Transverse colon (tissue), 4 donors: ENCODE data around the gene RASGEF1C. TPM values are rescaled to one million over a fixed set of nuclear protein-coding genes. Genes with fewer than 3 reads are reported as not detected.

ENCODE experiments used
- DNase-seq: peaks from one replicate; pipeline ENCODE4 v3.0.0-alpha.2; 2019
- H3K27ac ChIP-seq, 4 donors: fragments of 200-600 bp; sonication (generic); 2 replicates each; pipeline ENCODE4 v1.5.1; 2016 to 2018; ENCODE audit warnings: inconsistent platforms in 4 of 4
- H3K27me3 ChIP-seq: fragments of 200-600 bp; sonication (generic); 2 replicates; pipeline ENCODE4 v1.5.1; 2017; ENCODE audit warnings: inconsistent platforms
- H3K36me3 ChIP-seq, 4 donors: fragments of 200-600 bp; sonication (generic); 2 replicates each; pipeline ENCODE4 v1.5.1; 2017 to 2019; ENCODE audit warnings: inconsistent platforms in 4 of 4
- H3K4me1 ChIP-seq, 4 donors: fragments of 200-600 bp; sonication (generic); 2 replicates each; pipeline ENCODE4 v1.5.1; 2017 to 2020; ENCODE audit warnings: inconsistent platforms in 4 of 4
- H3K4me3 ChIP-seq, 4 donors: fragments of 200-600 bp; sonication (generic); 1 replicate in 1 of 4; 2 replicates in 3 of 4; pipeline versions ENCODE4 v1.5.1 to v1.6.1; 2017 to 2019; ENCODE audit warnings: inconsistent platforms in 4 of 4
- H3K9me3 ChIP-seq, 2 donors: fragments of 200-600 bp; sonication (generic); 2 replicates each; pipeline ENCODE4 v1.5.1; 2017 to 2019; ENCODE audit warnings: inconsistent platforms in 2 of 2
- CTCF ChIP-seq, 5 experiments: fragments of 200-600 bp in 3 of 5; fragments of 450-650 bp in 2 of 5; sonication (generic) in 3 of 5; IDR thresholded peaks; 1 replicate in 2 of 5; 2 replicates in 3 of 5; pipeline ENCODE4 v1.5.1; 2016 to 2017; ENCODE audit warnings: antibody characterized with exemption in 5 of 5, inconsistent platforms in 3 of 5, mild to moderate bottlenecking in 2 of 5, moderate library complexity in 1 of 5
- EP300 ChIP-seq: sonication (generic); formaldehyde crosslinking; IDR thresholded peaks from one replicate; pipeline ENCODE4 v1.6.1; 2017; ENCODE audit warnings: antibody characterized with exemption, low read depth
- POLR2A ChIP-seq: fragments of 450-650 bp; IDR thresholded peaks from one replicate; pipeline ENCODE4 v1.6.1; 2016; ENCODE audit warnings: antibody characterized with exemption, mild to moderate bottlenecking, moderate library complexity
- POLR2AphosphoS5 ChIP-seq, 3 donors: sonication (generic); formaldehyde crosslinking; IDR thresholded peaks; one replicate each; pipeline ENCODE4 v1.6.1; 2016; ENCODE audit warnings: antibody characterized with exemption in 3 of 3
- WGBS, 2 donors: methylation state at CpG; one replicate each; pipeline ENCODE4 v1.1.5; 2018; ENCODE audit warnings: low coverage in 1 of 2; 5-methylcytosine and 5-hydroxymethylcytosine counted together
- in situ Hi-C, 4 donors: fragments of 200-750 bp; cut with MboI; loops; one replicate each; pipeline versions ENCODE4 v1.15.0 to v1.15.1; 2017; ENCODE audit warnings: low sequenced_read_pairs in 3 of 4, low pct_ligation_motif_present in 1 of 4, low pct_unique_long_range_greater_than_20kb in 1 of 4
- intact Hi-C: fragments of 100-400 bp; cut with DNase I; formaldehyde crosslinking; loops from one replicate; pipeline ENCODE4 v1.15.1; 2023; ENCODE audit warnings: low total_unique reads
- total RNA-seq, 4 donors: library from RNA; depleted of rRNA; stranded (reverse); fragments of >200 nt; gene quantifications; one replicate each; pipeline ENCODE4 v1.1.0, GENCODE V29; 2016

Gene RASGEF1C
- total RNA-seq, 4 donors from 2014 or later: 0.14 to 3.0 TPM; not detected in 2

- in situ Hi-C loops: no loop called here
- intact Hi-C loops: no loop called here
- peaks cover 4 to 34% (median 11%) of the 10 kb centered on the region in 4 donors for H3K4me1 ChIP-seq
- no peaks in the 10 kb centered on the region for H3K36me3 ChIP-seq
- DNase-seq: peak; percentile 35
- peak overlapping the region in 2 of 4 donors; percentile 79 to 98 for H3K4me3 ChIP-seq
- H3K9me3 ChIP-seq: no peaks in the 10 kb centered on the region
- H3K27ac ChIP-seq: peak overlapping the region; percentile 96 to 99 (median 97)
- TF ChIP-seq EP300 (no peak), POLR2AphosphoS5 (IDR thresholded peaks at IDR 0.05) (peak in 1 of 3 donors; percentile 54), CTCF (IDR thresholded peaks at IDR 0.05) (no peak), POLR2A (peak; percentile 21)
- 42 to 61% methylated on average over 6 to 9 of the region's 9 CpGs for WGBS, 2 donors
- no peaks in the 10 kb centered on the region for H3K27me3 ChIP-seq
Measured at GRCh38 chr5:180069589-180070247, 139.3 kb downstream of the RASGEF1C start.

DNA sequence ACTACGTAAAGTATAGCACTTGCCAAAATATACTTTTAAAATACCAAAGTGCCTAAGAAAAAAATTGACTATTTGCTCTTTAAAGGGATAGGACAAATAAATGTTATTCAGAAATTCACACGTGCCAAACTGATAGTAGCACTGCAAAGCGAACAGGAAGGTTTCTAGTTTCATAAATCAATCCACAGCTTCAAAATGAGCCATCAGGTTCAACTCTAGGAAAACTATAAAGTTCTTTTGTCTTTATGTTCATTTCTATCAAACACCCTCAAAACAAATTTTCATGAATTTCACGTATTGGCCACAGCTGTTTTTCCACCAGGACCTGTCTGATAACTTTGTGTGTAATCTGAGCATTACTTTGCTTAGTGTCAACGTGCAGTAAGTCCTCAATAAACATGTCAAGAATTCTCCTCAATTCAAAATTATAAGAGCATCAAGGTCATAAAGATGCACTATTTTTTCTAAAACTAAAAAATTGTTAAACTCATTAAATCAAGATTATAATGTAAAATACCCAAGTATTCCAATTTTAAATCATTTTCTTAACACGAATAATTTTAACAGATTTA is 140.4 kb downstream of the RASGEF1C start:
- no peak overlapping the region for H3K4me3 ChIP-seq

GRCh38 chr5:180067986-180068385 is 141.0 kb downstream of the RASGEF1C start:
- H3K4me1 ChIP-seq: peaks cover 4 to 34% (median 11%) of the 10 kb centered on the region in 4 donors
- no peaks in the 10 kb centered on the region for H3K36me3 ChIP-seq
- TF ChIP-seq POLR2A (no peak), CTCF (IDR thresholded peaks at IDR 0.05) (no peak), POLR2AphosphoS5 (IDR thresholded peaks at IDR 0.05) (no peak), EP300 (no peak)
- no peak overlapping the region for H3K4me3 ChIP-seq
- WGBS, 2 donors: 69 to 86% methylated on average over 4 of the region's 4 CpGs
- in situ Hi-C loops: no loop called here
- no peak overlapping the region for H3K27ac ChIP-seq
- intact Hi-C loops: no loop called here
- no peaks in the 10 kb centered on the region for H3K9me3 ChIP-seq
- H3K27me3 ChIP-seq: no peaks in the 10 kb centered on the region
- DNase-seq: no peak

More for the DNA sequence above, 140.4 kb downstream of the RASGEF1C start:
- WGBS, 2 donors: 52 to 60% methylated on average over 6 of the region's 6 CpGs
- TF ChIP-seq POLR2AphosphoS5 (IDR thresholded peaks at IDR 0.05): no peak
- no peak for TF ChIP-seq CTCF (IDR thresholded peaks at IDR 0.05)
- no peak for TF ChIP-seq EP300
- no peak for TF ChIP-seq POLR2A
- no peak overlapping the region for H3K27ac ChIP-seq
- no peaks in the 10 kb centered on the region for H3K36me3 ChIP-seq
- H3K27me3 ChIP-seq: no peaks in the 10 kb centered on the region
- H3K9me3 ChIP-seq: no peaks in the 10 kb centered on the region
- in situ Hi-C loops: no loop called here
- H3K4me1 ChIP-seq: peaks cover 4 to 34% (median 11%) of the 10 kb centered on the region in 4 donors
- intact Hi-C loops: no loop called here
- DNase-seq: no peak

DNA sequence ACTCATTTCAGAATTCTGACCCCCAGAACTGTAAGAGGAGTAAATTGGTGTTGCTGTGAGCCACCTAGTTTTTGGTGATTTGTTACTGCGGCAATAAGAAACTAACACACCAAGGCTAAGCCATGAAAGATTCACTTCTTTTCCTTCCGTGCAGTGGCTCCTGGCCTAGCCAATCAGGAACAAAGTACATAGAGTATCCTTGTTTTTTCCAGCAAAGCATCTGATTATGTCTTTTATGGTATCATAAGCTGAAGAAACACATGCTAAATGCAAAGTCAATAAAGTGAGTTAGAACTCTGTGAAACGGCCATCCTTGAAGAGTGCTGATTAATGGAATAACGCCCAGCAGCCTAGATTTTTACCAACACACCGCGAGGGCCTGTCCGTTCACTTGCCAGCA is 148.8 kb downstream of the RASGEF1C start:
- Histone ChIP-seq H3K27ac (peak overlapping the region in 2 of 4 donors; percentile 28 to 32), H3K4me3 (no peak overlapping the region), H3K4me1 (peaks cover 0 to 6% (median 2%) of the 10 kb centered on the region in 4 donors), H3K27me3 (no peaks in the 10 kb centered on the region), H3K9me3 (no peaks in the 10 kb centered on the region), H3K36me3 (no peaks in the 10 kb centered on the region)
- in situ Hi-C loops (no loop called here), intact Hi-C loops (no loop called here)
- 77 to 83% methylated on average over 2 to 7 of the region's 7 CpGs for WGBS, 2 donors
- no peak for DNase-seq
- TF ChIP-seq POLR2A (no peak), EP300 (no peak), POLR2AphosphoS5 (IDR thresholded peaks at IDR 0.05) (no peak), CTCF (IDR thresholded peaks at IDR 0.05) (no peak)
